ENCODE results near the gene ODF2. TPM values are rescaled to one million over a fixed set of nuclear protein-coding genes. Genes with fewer than 3 reads are reported as not detected.
A peak's percentile ranks its signal among the peaks of the same experiment; 100 is the strongest.

ODF2 gene
- polyA plus RNA-seq, 2 of the 4 experiments (the other 2 are of a cell fraction), result 24.7 to 29.6 TPM

GRCh38 chr9:128424268-128424780 lies 31.5 kb upstream of the ODF2 start:
- no peak overlapping the region for H3K4me2 ChIP-seq
- ChIA-PET POLR2A (no interaction called here), CTCF (interaction anchor here (0.8 to 12.4 kb wide), 3 partner anchors 11 to 62 kb away, joined by 3 to 171 read pairs (median 5); no protein-coding TSS in a partner anchor)
- DNase-seq (ENCODE audit: low read depth in 1 of 2, low spot score in 1 of 2), result no peak
- FAIRE-seq, result no peak
- ATAC-seq, result no peak
- H3K4me3 ChIP-seq, result no peak overlapping the region
- no peaks in the 10 kb centered on the region for H3K9me3 ChIP-seq
- H3K27ac ChIP-seq, result no peak overlapping the region
- WGBS (ENCODE audit: missing lambda C conversion rate), result 98% methylated on average over 14 of the region's 15 CpGs
- peaks cover 12% of the 10 kb centered on the region; the same call in 2 of the 3 replicates for H3K4me1 ChIP-seq
- no peak for TF ChIP-seq MYC (IDR thresholded peaks at IDR 0.05; ENCODE audit: borderline replicate concordance, low read length)
- no peak for TF ChIP-seq NFE2L2 (conservative IDR thresholded peaks at IDR 0.05; ENCODE audit: low read length)

- no peaks in the 10 kb centered on the region for H3K9me3 ChIP-seq
- H3K4me1 ChIP-seq, result no peaks in the 10 kb centered on the region
- WGBS (ENCODE audit: missing lambda C conversion rate), result 90% methylated on average over 21 of the region's 22 CpGs
- ChIA-PET CTCF (interaction anchor here (0.7 to 12.4 kb wide), 6 partner anchors 9 to 305 kb away, joined by 3 to 171 read pairs (median 6); no protein-coding TSS in a partner anchor), POLR2A (no interaction called here)
- TF ChIP-seq MAZ (IDR thresholded peaks at IDR 0.05; ENCODE audit: borderline replicate concordance, low read depth, low read length) (no peak), CTCF (IDR thresholded peaks at IDR 0.05) (no peak), RARB (CRISPR knock-in tag; IDR thresholded peaks at IDR 0.05) (no peak), CEBPB (IDR thresholded peaks at IDR 0.05) (no peak), CBX8 (IDR thresholded peaks at IDR 0.05) (no peak), NFE2L2 (conservative IDR thresholded peaks at IDR 0.05; ENCODE audit: low read length) (no peak), ELK1 (IDR thresholded peaks at IDR 0.05; ENCODE audit: low read depth, low read length) (no peak), RFX5 (IDR thresholded peaks at IDR 0.05) (no peak), RAD21 (conservative IDR thresholded peaks at IDR 0.05 in 1 of 2, IDR thresholded peaks at IDR 0.05 in 1 of 2) (no peak), FOSL2 (IDR thresholded peaks at IDR 0.05) (no peak), FOSL2 (CRISPR knock-in tag; IDR thresholded peaks at IDR 0.05) (no peak)
- peak; percentile 39 to 41; a peak in 5 of 6 replicates for ATAC-seq
- no peak overlapping the region for H3K4me3 ChIP-seq
- DNase-seq (ENCODE audit: low read depth in 1 of 2, low spot score in 1 of 2), result no peak
- H3K27ac ChIP-seq, result no peak overlapping the region
- H3K4me2 ChIP-seq, result no peak overlapping the region
- FAIRE-seq, result no peak
Observed at GRCh38 chr9:128428644-128429512, 26.9 kb upstream of the ODF2 start.

- ATAC-seq (no peak), DNase-seq (ENCODE audit: low read depth in 1 of 2, low spot score in 1 of 2) (no peak), FAIRE-seq (no peak)
- ChIA-PET CTCF (interaction anchor here (0.7 to 12.4 kb wide), 9 partner anchors 8 to 304 kb away, joined by 3 to 171 read pairs (median 3); no protein-coding TSS in a partner anchor), POLR2A (no interaction called here)
- Histone ChIP-seq H3K4me2 (no peak overlapping the region), H3K9me3 (no peaks in the 10 kb centered on the region), H3K27ac (no peak overlapping the region), H3K4me1 (no peaks in the 10 kb centered on the region), H3K4me3 (no peak overlapping the region)
- 91% methylated on average over 13 of the region's 13 CpGs for WGBS (ENCODE audit: missing lambda C conversion rate)
- TF ChIP-seq RFX5 (IDR thresholded peaks at IDR 0.05) (no peak), FOXS1 (CRISPR knock-in tag; IDR thresholded peaks at IDR 0.05) (no peak), MAFK (IDR thresholded peaks at IDR 0.05; ENCODE audit: partially characterized antibody) (no peak), NFE2L2 (conservative IDR thresholded peaks at IDR 0.05; ENCODE audit: low read length) (no peak), CBX8 (IDR thresholded peaks at IDR 0.05) (no peak), PHF8 (IDR thresholded peaks at IDR 0.05; ENCODE audit: borderline replicate concordance, low read depth) (no peak), USF2 (IDR thresholded peaks at IDR 0.05) (no peak), ATOH8 (CRISPR knock-in tag; IDR thresholded peaks at IDR 0.05; ENCODE audit: low read depth) (no peak), PBX3 (IDR thresholded peaks at IDR 0.05) (no peak), ZNF302 (CRISPR knock-in tag; IDR thresholded peaks at IDR 0.05) (no peak), MAZ (IDR thresholded peaks at IDR 0.05; ENCODE audit: borderline replicate concordance, low read depth, low read length) (no peak), REST (IDR thresholded peaks at IDR 0.05) (no peak)
Observed at GRCh38 chr9:128429513-128430086, 26.2 kb upstream of the ODF2 start.
